CD14-positive monocyte (primary cell): Measurements from ENCODE around the gene SEPTIN8. TPM values are rescaled to one million over a fixed set of nuclear protein-coding genes. Genes with fewer than 3 reads are reported as not detected.

Experiments used
- DNase-seq, 3 donors: peaks; one replicate each; pipeline ENCODE4 v3.0.0-alpha.2; 2011 to 2022
- H2AFZ ChIP-seq: 2 replicates; pipeline ENCODE4 v1.6.0; 2012; ENCODE audit warnings: mild to moderate bottlenecking, low read depth, low read length, inconsistent platforms; ENCODE audit not compliant: insufficient read depth, poor library complexity, severe bottlenecking
- H3K27ac ChIP-seq, 2 donors: 1 replicate in 1 of 2; 2 replicates in 1 of 2; pipeline ENCODE4 v1.5.1; 2012 to 2013; ENCODE audit warnings: low read length in 2 of 2, control low read depth in 1 of 2, inconsistent platforms in 1 of 2, low read depth in 1 of 2, mild to moderate bottlenecking in 1 of 2
- H3K27me3 ChIP-seq, 2 donors: one replicate each; pipeline versions ENCODE4 v1.6.0 to v1.6.1; 2011 to 2013; ENCODE audit warnings: low read length in 2 of 2; ENCODE audit not compliant: control insufficient read depth in 2 of 2, insufficient read depth in 2 of 2
- H3K36me3 ChIP-seq, 2 donors: replicated peaks in 1 of 2; 1 replicate in 1 of 2; 2 replicates in 1 of 2; pipeline versions ENCODE4 v1.5.1 to v1.6.1; 2012 to 2013; ENCODE audit warnings: low read length in 2 of 2, control low read depth in 1 of 2, inconsistent platforms in 1 of 2, mild to moderate bottlenecking in 1 of 2; ENCODE audit not compliant: insufficient read depth in 2 of 2, control insufficient read depth in 1 of 2
- H3K4me1 ChIP-seq, 2 donors: 1 replicate in 1 of 2; 2 replicates in 1 of 2; pipeline versions ENCODE4 v1.5.1 to v1.6.1; 2012 to 2013; ENCODE audit warnings: low read length in 2 of 2, control low read depth in 1 of 2, inconsistent platforms in 1 of 2, mild to moderate bottlenecking in 1 of 2, moderate library complexity in 1 of 2; ENCODE audit not compliant: insufficient read depth in 2 of 2, control insufficient read depth in 1 of 2
- H3K4me2 ChIP-seq: replicated peaks from 2 replicates; pipeline ENCODE3; 2012; ENCODE audit warnings: low read length, moderate library complexity, mild to moderate bottlenecking; ENCODE audit not compliant: poor library complexity, severe bottlenecking; ENCODE audit errors: extremely low read depth
- H3K4me3 ChIP-seq, 3 experiments: fragments of 200-600 bp in 1 of 3; sonication (generic) in 1 of 3; replicated peaks in 1 of 3; 1 replicate in 2 of 3; 2 replicates in 1 of 3; pipeline ENCODE4 v1.5.1; 2011 to 2013; ENCODE audit warnings: low read length in 3 of 3, mild to moderate bottlenecking in 3 of 3, control low read depth in 2 of 3, low read depth in 2 of 3, inconsistent platforms in 1 of 3, moderate library complexity in 1 of 3
- H3K79me2 ChIP-seq: 2 replicates; pipeline ENCODE4 v1.6.0; 2012; ENCODE audit warnings: mild to moderate bottlenecking, control low read depth, inconsistent platforms, low read length, moderate library complexity; ENCODE audit not compliant: insufficient read depth
- H3K9ac ChIP-seq: 2 replicates; pipeline ENCODE4 v1.6.0; 2017; ENCODE audit warnings: low read length, mild to moderate bottlenecking; ENCODE audit not compliant: insufficient read depth, poor library complexity, severe bottlenecking
- H3K9me3 ChIP-seq, 2 donors: replicated peaks in 1 of 2; 1 replicate in 1 of 2; 2 replicates in 1 of 2; pipeline versions ENCODE4 v1.5.1 to v1.6.1; 2012 to 2013; ENCODE audit warnings: low read length in 2 of 2, control low read depth in 1 of 2; ENCODE audit not compliant: control insufficient read depth in 1 of 2, insufficient read depth in 1 of 2
- H4K20me1 ChIP-seq: 2 replicates; pipeline ENCODE4 v1.6.0; 2012; ENCODE audit warnings: mild to moderate bottlenecking, low read length, control low read depth, moderate library complexity; ENCODE audit not compliant: insufficient read depth
- H3K27ac Mint-ChIP-seq, 7 donors: one replicate each; pipeline ENCODE4 v1.8.0; 2020; ENCODE audit warnings: mild to moderate bottlenecking in 7 of 7, mixed read lengths in 7 of 7, moderate library complexity in 6 of 7, inconsistent platforms in 2 of 7
- H3K27me3 Mint-ChIP-seq, 3 donors: one replicate each; pipeline ENCODE4 v1.8.0; 2021 to 2022; ENCODE audit warnings: low read depth in 3 of 3, mild to moderate bottlenecking in 3 of 3, mixed read lengths in 3 of 3, moderate library complexity in 3 of 3, inconsistent platforms in 1 of 3
- H3K36me3 Mint-ChIP-seq, 2 donors: one replicate each; pipeline ENCODE4 v1.8.0; 2020; ENCODE audit warnings: mixed read lengths in 2 of 2, inconsistent platforms in 1 of 2, mild to moderate bottlenecking in 1 of 2
- H3K4me1 Mint-ChIP-seq: one replicate; pipeline ENCODE4 v1.8.0; 2020; ENCODE audit warnings: mild to moderate bottlenecking, mixed read lengths
- H3K4me3 Mint-ChIP-seq, 2 donors: one replicate each; pipeline ENCODE4 v1.8.0; 2020; ENCODE audit warnings: mild to moderate bottlenecking in 2 of 2, mixed read lengths in 2 of 2, moderate library complexity in 1 of 2
- H3K9me3 Mint-ChIP-seq, 7 donors: one replicate each; pipeline ENCODE4 v1.8.0; 2020 to 2022; ENCODE audit warnings: mixed read lengths in 7 of 7, mild to moderate bottlenecking in 6 of 7, moderate library complexity in 6 of 7, inconsistent platforms in 2 of 7
- CTCF ChIP-seq: fragments of 200-600 bp; IDR thresholded peaks from one replicate; pipeline ENCODE4 v1.8.0; 2022; ENCODE audit warnings: antibody characterized with exemption, mild to moderate bottlenecking
- WGBS: methylation state at CpG from one replicate; pipeline ENCODE4 v1.1.5; 2013; ENCODE audit warnings: missing lambda C conversion rate; ENCODE audit not compliant: insufficient coverage; 5-methylcytosine and 5-hydroxymethylcytosine counted together
- intact Hi-C, 2 donors: fragments of 100-400 bp; cut with micrococcal nuclease; formaldehyde crosslinking; loops; one replicate each; pipeline versions ENCODE4 v1.15.0 to v1.15.1; 2023
- polyA plus RNA-seq, 3 donors: library from polyadenylated mRNA; depleted of rRNA in 1 of 3; unstranded in 2 of 3; stranded (reverse) in 1 of 3; fragments of 300-500 nt in 2 of 3; fragments of >200 nt in 1 of 3; fragmentation: Illumina TruSeq in 2 of 3; gene quantifications; 1 replicate in 2 of 3; 2 replicates in 1 of 3; pipeline ENCODE4 v1.2.3, GENCODE V29; 2012 to 2021

The SEPTIN8 gene
- polyA plus RNA-seq, 3 donors, result 0.36 to 5.0 (median 0.54) TPM

DNA sequence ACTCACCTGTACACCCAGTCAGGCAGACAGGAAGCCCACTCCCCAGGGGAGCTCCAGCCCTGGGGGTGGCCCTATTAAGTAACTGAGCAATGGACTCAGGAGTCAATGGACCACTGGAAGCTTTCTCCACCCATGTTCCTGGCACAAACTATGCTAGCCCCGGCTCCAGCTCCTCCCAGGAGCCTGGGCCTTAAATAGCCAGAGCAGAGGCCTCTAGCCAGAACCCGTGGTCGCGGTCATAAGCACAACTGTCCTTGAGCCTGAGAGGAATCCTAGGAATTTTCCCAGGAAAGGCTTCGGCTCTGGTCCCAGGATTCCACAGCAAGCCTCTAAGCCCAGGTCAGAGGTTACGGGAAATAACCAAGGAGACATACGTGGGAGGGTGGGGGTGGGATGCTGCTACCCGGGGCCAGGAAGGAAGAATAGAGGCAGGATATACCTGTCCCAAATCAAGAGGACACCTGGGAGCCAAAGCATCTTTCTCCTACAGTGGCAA, 5.5 kb downstream of the SEPTIN8 start:
- Mint-ChIP-seq H3K27me3 (peaks cover 31 to 49% (median 35%) of the 10 kb centered on the region in 3 donors), H3K9me3 (peaks cover 0 to 6% (median 0%) of the 10 kb centered on the region in 7 donors), H3K4me1 (peaks cover 24% of the 10 kb centered on the region), H3K36me3 (peaks cover 0 to 2% of the 10 kb centered on the region in 2 donors), H3K27ac (no peak overlapping the region), H3K4me3 (no peak overlapping the region)
- no peak overlapping the region for H3K9ac ChIP-seq
- WGBS, result 99% methylated on average over 7 of the region's 8 CpGs
- H2AFZ ChIP-seq, result no peak overlapping the region
- H3K79me2 ChIP-seq, result no peaks in the 10 kb centered on the region
- no peaks in the 10 kb centered on the region for H3K36me3 ChIP-seq
- DNase-seq, result no peak
- H3K4me1 ChIP-seq, result peaks cover 6% of the 10 kb centered on the region in 2 donors
- intact Hi-C loops, result no loop called here
- H3K27me3 ChIP-seq, result peaks cover 9 to 26% of the 10 kb centered on the region in 2 donors
- no peak overlapping the region for H3K27ac ChIP-seq
- TF ChIP-seq CTCF, result no peak
- no peak overlapping the region for H3K4me2 ChIP-seq
- H3K4me3 ChIP-seq, result no peak overlapping the region
- H4K20me1 ChIP-seq, result no peaks in the 10 kb centered on the region
- H3K9me3 ChIP-seq, result no peaks in the 10 kb centered on the region

DNA sequence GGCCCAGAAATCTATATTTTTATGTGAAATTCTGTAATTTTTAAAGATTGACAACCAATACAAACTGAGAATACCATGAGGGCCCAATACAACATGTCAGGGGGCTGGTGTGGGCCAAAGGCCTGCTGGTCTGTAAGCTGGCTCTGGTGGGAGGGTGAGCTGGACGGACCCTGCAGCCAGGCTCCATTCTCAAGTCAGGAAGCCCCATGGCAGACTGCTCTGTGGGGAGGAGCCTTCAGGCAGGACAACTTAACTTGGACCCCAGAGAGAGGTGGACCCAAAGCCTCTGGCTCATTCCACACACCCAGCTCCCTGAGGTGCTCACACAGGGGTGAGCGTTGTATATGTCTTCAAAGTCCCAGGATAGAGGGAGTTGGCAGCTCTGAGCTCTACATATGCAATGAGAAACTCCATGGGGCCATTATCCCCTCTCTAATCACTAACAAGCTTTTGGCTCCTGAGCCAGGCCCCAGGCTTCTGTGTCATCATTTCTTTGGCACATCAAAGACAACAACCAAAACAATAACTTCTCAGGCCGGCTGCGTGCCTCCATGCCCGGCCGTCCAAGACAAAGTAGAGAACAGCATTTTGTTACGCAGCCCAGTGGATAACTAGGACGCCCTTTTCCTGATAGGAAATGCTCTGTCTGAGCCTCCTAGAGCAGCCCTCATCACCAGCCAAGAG, 6.4 kb downstream of the SEPTIN8 start:
- no peaks in the 10 kb centered on the region for H3K36me3 ChIP-seq
- no peaks in the 10 kb centered on the region for H4K20me1 ChIP-seq
- H3K27ac Mint-ChIP-seq, result no peak overlapping the region
- no peak overlapping the region for H3K4me3 ChIP-seq
- 99% methylated on average over 7 of the region's 8 CpGs for WGBS
- H3K4me2 ChIP-seq, result no peak overlapping the region
- no peak overlapping the region for H2AFZ ChIP-seq
- H3K9me3 Mint-ChIP-seq, result no peaks in the 10 kb centered on the region
- TF ChIP-seq CTCF, result no peak
- intact Hi-C loops, result no loop called here
- H3K36me3 Mint-ChIP-seq, result peaks cover 0 to 2% of the 10 kb centered on the region in 2 donors
- no peak for DNase-seq
- H3K27ac ChIP-seq, result no peak overlapping the region
- peaks cover 21% of the 10 kb centered on the region for H3K4me1 Mint-ChIP-seq
- no peak overlapping the region for H3K9ac ChIP-seq
- peaks cover 4 to 17% of the 10 kb centered on the region in 2 donors for H3K27me3 ChIP-seq
- H3K4me1 ChIP-seq, result peaks cover 0 to 2% of the 10 kb centered on the region in 2 donors
- no peaks in the 10 kb centered on the region for H3K79me2 ChIP-seq
- no peak overlapping the region for H3K4me3 Mint-ChIP-seq
- peaks cover 22 to 39% (median 26%) of the 10 kb centered on the region in 3 donors for H3K27me3 Mint-ChIP-seq
- H3K9me3 ChIP-seq, result no peaks in the 10 kb centered on the region
